DND-41 (cell line): ENCODE data around the gene STRN3.

ENCODE experiments used
- CTCF ChIP-seq: IDR thresholded peaks from 2 replicates; pipeline ENCODE4 v1.5.1; 2012; ENCODE audit warnings: borderline replicate concordance, low read length, moderate library complexity, mild to moderate bottlenecking; ENCODE audit not compliant: poor library complexity, severe bottlenecking; ENCODE audit errors: extremely low read depth
- EZH2 ChIP-seq: IDR thresholded peaks from 3 replicates; pipeline ENCODE4 v1.6.1; 2012; ENCODE audit warnings: borderline replicate concordance, low read depth, mild to moderate bottlenecking, moderate library complexity, low read length, inconsistent platforms; ENCODE audit not compliant: severe bottlenecking

DNA sequence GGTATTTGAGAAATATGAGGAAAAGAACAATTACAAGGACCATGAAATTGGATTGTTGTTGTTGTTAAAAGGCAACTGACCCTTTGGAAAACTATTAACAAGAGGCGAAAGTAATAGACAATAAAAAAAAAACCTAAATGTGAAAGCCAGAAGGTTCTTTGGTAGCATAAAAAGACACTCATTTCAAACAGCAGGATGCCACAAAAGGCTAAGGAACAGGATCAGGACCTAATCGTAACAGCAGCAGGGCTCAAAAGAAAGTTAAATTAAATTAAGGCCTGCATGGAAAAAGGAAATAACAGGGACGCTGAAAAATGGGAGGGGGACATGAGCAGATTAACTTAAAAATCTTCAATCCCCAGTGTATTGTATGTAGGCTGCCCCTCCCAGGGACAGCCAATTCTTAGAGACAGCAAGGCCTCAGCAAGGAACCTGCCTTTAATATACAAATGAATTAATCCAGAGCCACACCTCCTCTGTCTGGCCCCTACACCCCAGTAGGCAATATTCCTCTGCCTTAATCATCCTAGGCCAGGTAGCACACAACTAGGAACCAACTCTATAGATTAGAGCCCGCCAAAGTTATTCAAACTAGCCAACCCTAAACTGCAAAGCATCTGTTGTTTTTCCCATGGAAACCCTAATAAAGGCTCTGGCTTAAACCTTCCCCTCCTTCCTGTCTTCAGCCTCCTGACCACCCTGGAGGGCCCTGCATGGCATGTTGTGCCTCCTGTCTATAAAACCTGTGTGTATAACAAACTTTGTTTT lies 29.1 kb downstream of the STRN3 start:
- TF ChIP-seq EZH2 (no peak), CTCF (no peak)
